HepG2 (cell line): Measurements from ENCODE around the gene ABTB2. TPM values are rescaled to one million over a fixed set of nuclear protein-coding genes. Genes with fewer than 3 reads are reported as not detected.

Experiments
- AHR ChIP-seq: IDR thresholded peaks from 2 replicates; pipeline ENCODE4 v1.6.1; 2018; ENCODE audit warnings: missing genetic modification reagents, missing compliant biosample characterization
- BHLHE40 ChIP-seq: IDR thresholded peaks from 2 replicates; pipeline ENCODE4 v1.6.1; 2011; ENCODE audit warnings: low read length, improper control_type of control experiment
- CREM ChIP-seq, 2 experiments: sonication (generic) in 1 of 2; formaldehyde crosslinking in 1 of 2; IDR thresholded peaks; 2 replicates each; pipeline versions ENCODE4 v1.4.0 to v1.6.1; 2016 to 2020; ENCODE audit warnings: antibody characterized with exemption in 1 of 2, mild to moderate bottlenecking in 1 of 2, missing genetic modification reagents in 1 of 2
- GABPB1 ChIP-seq: IDR thresholded peaks from 2 replicates; pipeline ENCODE4 v1.6.1; 2016; ENCODE audit warnings: mild to moderate bottlenecking, missing genetic modification reagents, moderate library complexity, missing compliant biosample characterization
- GPBP1L1 ChIP-seq: sonication (generic); formaldehyde crosslinking; IDR thresholded peaks from 2 replicates; pipeline ENCODE4 v1.5.0; 2020; ENCODE audit warnings: mild to moderate bottlenecking, missing genetic modification reagents
- JUN ChIP-seq: sonication (generic); formaldehyde crosslinking; IDR thresholded peaks from 2 replicates; pipeline ENCODE4 v1.4.0; 2020; ENCODE audit warnings: mild to moderate bottlenecking, missing genetic modification reagents
- TBX2 ChIP-seq: sonication (generic); formaldehyde crosslinking; IDR thresholded peaks from 2 replicates; pipeline ENCODE4 v1.5.0; 2020; ENCODE audit warnings: missing genetic modification reagents, mild to moderate bottlenecking, borderline replicate concordance
- TBX3 ChIP-seq: fragments of 450-650 bp; IDR thresholded peaks from 2 replicates; pipeline ENCODE4 v1.6.1; 2017; ENCODE audit warnings: antibody characterized with exemption, mild to moderate bottlenecking, inconsistent platforms, borderline replicate concordance
- ZNF124 ChIP-seq: sonication (generic); formaldehyde crosslinking; IDR thresholded peaks from 2 replicates; pipeline ENCODE4 v1.4.0; 2020; ENCODE audit warnings: missing genetic modification reagents
- polyA plus RNA-seq, 8 experiments: library from polyadenylated mRNA; depleted of rRNA in 3 of 8; stranded (reverse) in 7 of 8; unstranded in 1 of 8; fragments of >200 nt; fragmentation: Illumina TruSeq in 4 of 8; extraction: Trizol in 4 of 8; gene quantifications; 2 replicates each; pipeline versions ENCODE4 v1.2.1 to v1.2.3, GENCODE V29; 2011 to 2016; ENCODE audit warnings: low read depth in 4 of 8, missing spikeins in 1 of 8, mixed read lengths in 1 of 8; ENCODE audit not compliant: insufficient read depth in 1 of 8
- total RNA-seq, 5 experiments: library from RNA; depleted of rRNA; stranded (reverse); fragments of >200 nt; fragmentation: Illumina TruSeq; extraction: Trizol; gene quantifications; 2 replicates each; pipeline ENCODE4 v1.2.3, GENCODE V29; 2016; ENCODE audit warnings: low read depth in 1 of 5
- TF ChIP-seq, protein P1 (sequence below), 2 experiments: IDR thresholded peaks; 2 replicates each; pipeline ENCODE4 v1.6.1; 2011 to 2012; ENCODE audit warnings: low read length in 2 of 2, borderline replicate concordance in 1 of 2, low read depth in 1 of 2, mild to moderate bottlenecking in 1 of 2, moderate library complexity in 1 of 2

ABTB2 gene
- total and polyA plus RNA-seq, 2 of the 13 experiments (the other 11 are each of a cell fraction or from before 2014, with no cell fraction given): 5.1 to 15.4 TPM

DNA sequence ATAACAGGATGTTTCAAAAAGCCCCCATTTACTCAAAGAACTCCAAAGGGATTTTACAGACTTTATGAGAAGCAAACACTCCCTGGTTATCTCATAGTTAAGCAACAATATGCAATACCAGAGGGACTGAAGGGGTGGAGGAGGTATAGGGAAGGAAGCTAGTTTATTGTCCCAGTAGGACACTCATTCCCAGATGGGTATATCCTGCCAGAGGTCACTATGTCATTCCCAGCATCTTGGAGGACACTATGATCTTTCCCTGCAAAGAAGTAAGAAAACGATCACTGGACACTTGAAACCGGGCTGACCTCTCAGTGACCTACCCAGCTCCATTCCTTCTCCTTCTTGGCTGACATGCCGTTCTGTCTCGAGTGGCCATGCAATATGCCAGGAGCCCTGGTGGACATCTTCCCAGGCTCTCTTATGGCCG lies 137.9 kb downstream of the ABTB2 start (continued):
- TF ChIP-seq, protein P1, sequence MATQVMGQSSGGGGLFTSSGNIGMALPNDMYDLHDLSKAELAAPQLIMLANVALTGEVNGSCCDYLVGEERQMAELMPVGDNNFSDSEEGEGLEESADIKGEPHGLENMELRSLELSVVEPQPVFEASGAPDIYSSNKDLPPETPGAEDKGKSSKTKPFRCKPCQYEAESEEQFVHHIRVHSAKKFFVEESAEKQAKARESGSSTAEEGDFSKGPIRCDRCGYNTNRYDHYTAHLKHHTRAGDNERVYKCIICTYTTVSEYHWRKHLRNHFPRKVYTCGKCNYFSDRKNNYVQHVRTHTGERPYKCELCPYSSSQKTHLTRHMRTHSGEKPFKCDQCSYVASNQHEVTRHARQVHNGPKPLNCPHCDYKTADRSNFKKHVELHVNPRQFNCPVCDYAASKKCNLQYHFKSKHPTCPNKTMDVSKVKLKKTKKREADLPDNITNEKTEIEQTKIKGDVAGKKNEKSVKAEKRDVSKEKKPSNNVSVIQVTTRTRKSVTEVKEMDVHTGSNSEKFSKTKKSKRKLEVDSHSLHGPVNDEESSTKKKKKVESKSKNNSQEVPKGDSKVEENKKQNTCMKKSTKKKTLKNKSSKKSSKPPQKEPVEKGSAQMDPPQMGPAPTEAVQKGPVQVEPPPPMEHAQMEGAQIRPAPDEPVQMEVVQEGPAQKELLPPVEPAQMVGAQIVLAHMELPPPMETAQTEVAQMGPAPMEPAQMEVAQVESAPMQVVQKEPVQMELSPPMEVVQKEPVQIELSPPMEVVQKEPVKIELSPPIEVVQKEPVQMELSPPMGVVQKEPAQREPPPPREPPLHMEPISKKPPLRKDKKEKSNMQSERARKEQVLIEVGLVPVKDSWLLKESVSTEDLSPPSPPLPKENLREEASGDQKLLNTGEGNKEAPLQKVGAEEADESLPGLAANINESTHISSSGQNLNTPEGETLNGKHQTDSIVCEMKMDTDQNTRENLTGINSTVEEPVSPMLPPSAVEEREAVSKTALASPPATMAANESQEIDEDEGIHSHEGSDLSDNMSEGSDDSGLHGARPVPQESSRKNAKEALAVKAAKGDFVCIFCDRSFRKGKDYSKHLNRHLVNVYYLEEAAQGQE (IDR thresholded peaks at IDR 0.05; ENCODE audit: borderline replicate concordance in 1 of 2, low read depth in 1 of 2, low read length in 2 of 2): no peak
- TF ChIP-seq CREM (IDR thresholded peaks at IDR 0.05) (no peak), CREM (CRISPR knock-in tag; IDR thresholded peaks at IDR 0.05) (no peak), BHLHE40 (no peak), TBX2 (CRISPR knock-in tag) (no peak), JUN (no peak), AHR (CRISPR knock-in tag) (no peak), GABPB1 (CRISPR knock-in tag) (no peak), ZNF124 (CRISPR knock-in tag) (no peak), TBX3 (no peak), GPBP1L1 (CRISPR knock-in tag) (no peak)
